GM12891 (cell line): ENCODE measurements around the gene SARDH.

ENCODE experiments used
- POLR2A ChIP-seq: IDR thresholded peaks from 2 replicates; pipeline ENCODE4 v1.6.1; 2011; ENCODE audit warnings: low read depth, low read length, control low read depth
- POLR2AphosphoS5 ChIP-seq: IDR thresholded peaks from 2 replicates; pipeline ENCODE4 v1.6.1; 2011; ENCODE audit warnings: low read depth, low read length, control low read depth
- SPI1 ChIP-seq: IDR thresholded peaks from 2 replicates; pipeline ENCODE4 v1.6.1; 2011; ENCODE audit warnings: low read depth, low read length, control low read depth
- TAF1 ChIP-seq: IDR thresholded peaks from 2 replicates; pipeline ENCODE4 v1.6.1; 2011; ENCODE audit warnings: low read depth, low read length, control low read depth

GRCh38 chr9:133650026-133650425 lies 88.1 kb downstream of the SARDH start:
- TF ChIP-seq SPI1 (no peak), POLR2AphosphoS5 (no peak), TAF1 (no peak), POLR2A (no peak)
